Ovary (tissue), 9 donors: ENCODE measurements around the gene DST. TPM values are rescaled to one million over a fixed set of nuclear protein-coding genes. Genes with fewer than 3 reads are reported as not detected.

Source experiments
- DNase-seq, 5 donors: peaks; one replicate each; pipeline ENCODE4 v3.0.0-alpha.2; 2019 to 2020
- H3K27ac ChIP-seq, 2 donors: fragments of 200-600 bp; one replicate each; pipeline versions ENCODE4 v1.5.1 to v1.8.0; 2019 to 2022
- H3K27me3 ChIP-seq: fragments of 200-600 bp; one replicate; pipeline ENCODE4 v1.8.0; 2022
- H3K36me3 ChIP-seq: fragments of 200-600 bp; sonication (generic); one replicate; pipeline ENCODE4 v1.5.1; 2019
- H3K4me1 ChIP-seq: one replicate; pipeline ENCODE4 v1.8.1; 2013; ENCODE audit warnings: mild to moderate bottlenecking, moderate library complexity; ENCODE audit not compliant: insufficient read depth
- H3K4me3 ChIP-seq: fragments of 200-600 bp; sonication (generic); one replicate; pipeline ENCODE4 v1.5.1; 2017
- H3K9me3 ChIP-seq, 2 donors: fragments of 200-600 bp in 1 of 2; sonication (generic) in 1 of 2; one replicate each; pipeline versions ENCODE4 v1.5.1 to v1.8.1; 2013 to 2019; ENCODE audit warnings: mild to moderate bottlenecking in 1 of 2, moderate library complexity in 1 of 2
- EP300 ChIP-seq: sonication (generic); formaldehyde crosslinking; IDR thresholded peaks from one replicate; pipeline ENCODE4 v1.6.1; 2017; ENCODE audit warnings: antibody characterized with exemption
- POLR2A ChIP-seq: fragments of 450-650 bp; IDR thresholded peaks from one replicate; pipeline ENCODE4 v1.6.1; 2017; ENCODE audit warnings: antibody characterized with exemption, mild to moderate bottlenecking, moderate library complexity
- WGBS, 3 donors: extraction: QIAGEN DNeasy Blood & Tissue Kit in 1 of 3; methylation state at CpG; one replicate each; pipeline versions ENCODE4 v1.1.5 to v1.1.7; 2013 to 2017; 5-methylcytosine and 5-hydroxymethylcytosine counted together
- intact Hi-C, 4 donors: fragments of 100-400 bp; cut with DNase I; formaldehyde crosslinking; loops; one replicate each; pipeline versions ENCODE4 v1.11.0 to v1.15.1; 2022 to 2023
- polyA plus RNA-seq, 2 donors: library from polyadenylated mRNA; stranded (reverse); fragments of 200-250 nt in 1 of 2; fragments of 350-450 nt in 1 of 2; fragmentation: Illumina TruSeq in 1 of 2; extraction: RNeasy Lipid Tissue Mini Kit (QIAGEN cat#74804) in 1 of 2; gene quantifications; one replicate each; pipeline ENCODE4 v1.2.3, GENCODE V29; 2013 to 2014
- total RNA-seq, 7 donors: library from RNA; depleted of rRNA in 2 of 7; stranded (reverse); fragments of >200 nt in 2 of 7; fragmentation: NEBNext Ultra II Directional in 3 of 7; extraction: Animal tissue kit (Norgen Biotek cat#: 25700) in 3 of 7; gene quantifications; one replicate each; pipeline versions ENCODE4 v1.1.0 to v1.2.4, GENCODE V29; 2016 to 2023
- TF ChIP-seq, protein P1 (sequence below), 3 donors: fragments of 450-650 bp in 2 of 3; fragments of 200-600 bp in 1 of 3; IDR thresholded peaks; one replicate each; pipeline versions ENCODE4 v1.5.1 to v1.8.0; 2016 to 2022; ENCODE audit warnings: antibody characterized with exemption in 3 of 3, mild to moderate bottlenecking in 1 of 3
- donor health status: DM: no; HTN: no; CAD: no; lungs with moderate emphysema.
- donor health status: DM: no; HTN: no; CAD: no.
- donor health status: Bipolar disorder and iron deficiency.
- donor health status: DM: yes; HTN: yes; CAD: no.
- donor health status: DM: no; HTN: no; CAD: no.
- donor health status: DM: yes; HTN: yes; CAD: no.

Gene DST
- total and polyA plus RNA-seq, 9 donors: 124 to 290 (median 174) TPM

GRCh38 chr6:56477241-56477640 is 165.4 kb downstream of the DST start:
- Histone ChIP-seq H3K9me3 (no peaks in the 10 kb centered on the region), H3K27me3 (no peaks in the 10 kb centered on the region), H3K4me3 (no peak overlapping the region), H3K36me3 (no peaks in the 10 kb centered on the region), H3K27ac (no peak overlapping the region), H3K4me1 (peaks cover 3% of the 10 kb centered on the region)
- no peak for DNase-seq
- intact Hi-C loops: no loop called here
- WGBS, 3 donors: 93 to 96% (median 94%) methylated on average over 5 of the region's 5 CpGs
- TF ChIP-seq POLR2A (no peak), EP300 (no peak)
- TF ChIP-seq, protein P1, sequence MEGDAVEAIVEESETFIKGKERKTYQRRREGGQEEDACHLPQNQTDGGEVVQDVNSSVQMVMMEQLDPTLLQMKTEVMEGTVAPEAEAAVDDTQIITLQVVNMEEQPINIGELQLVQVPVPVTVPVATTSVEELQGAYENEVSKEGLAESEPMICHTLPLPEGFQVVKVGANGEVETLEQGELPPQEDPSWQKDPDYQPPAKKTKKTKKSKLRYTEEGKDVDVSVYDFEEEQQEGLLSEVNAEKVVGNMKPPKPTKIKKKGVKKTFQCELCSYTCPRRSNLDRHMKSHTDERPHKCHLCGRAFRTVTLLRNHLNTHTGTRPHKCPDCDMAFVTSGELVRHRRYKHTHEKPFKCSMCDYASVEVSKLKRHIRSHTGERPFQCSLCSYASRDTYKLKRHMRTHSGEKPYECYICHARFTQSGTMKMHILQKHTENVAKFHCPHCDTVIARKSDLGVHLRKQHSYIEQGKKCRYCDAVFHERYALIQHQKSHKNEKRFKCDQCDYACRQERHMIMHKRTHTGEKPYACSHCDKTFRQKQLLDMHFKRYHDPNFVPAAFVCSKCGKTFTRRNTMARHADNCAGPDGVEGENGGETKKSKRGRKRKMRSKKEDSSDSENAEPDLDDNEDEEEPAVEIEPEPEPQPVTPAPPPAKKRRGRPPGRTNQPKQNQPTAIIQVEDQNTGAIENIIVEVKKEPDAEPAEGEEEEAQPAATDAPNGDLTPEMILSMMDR (IDR thresholded peaks at IDR 0.05): no peak

GRCh38 chr6:56475736-56476457 is 166.8 kb downstream of the DST start:
- H3K36me3 ChIP-seq: no peaks in the 10 kb centered on the region
- 9 to 21% (median 17%) methylated on average over 4 of the region's 4 CpGs for WGBS, 3 donors
- TF ChIP-seq POLR2A: no peak
- TF ChIP-seq, protein P1 (IDR thresholded peaks at IDR 0.05): no peak
- TF ChIP-seq EP300: no peak
- H3K9me3 ChIP-seq: no peaks in the 10 kb centered on the region
- H3K27me3 ChIP-seq: no peaks in the 10 kb centered on the region
- no peak overlapping the region for H3K4me3 ChIP-seq
- peak overlapping the region in 1 of 2 donors; percentile 8 for H3K27ac ChIP-seq
- DNase-seq: peak in 2 of 5 donors; percentile 29 to 52
- peaks cover 3% of the 10 kb centered on the region for H3K4me1 ChIP-seq
- intact Hi-C loops: no loop called here

GRCh38 chr6:56474532-56474931 is 168.2 kb downstream of the DST start:
- 38 to 56% (median 41%) methylated on average over 1 of the region's 1 CpG for WGBS, 3 donors
- TF ChIP-seq, protein P1 (IDR thresholded peaks at IDR 0.05): no peak
- TF ChIP-seq EP300 (no peak), POLR2A (no peak)
- Histone ChIP-seq H3K36me3 (no peaks in the 10 kb centered on the region), H3K27me3 (no peaks in the 10 kb centered on the region), H3K4me1 (peaks cover 3% of the 10 kb centered on the region), H3K27ac (no peak overlapping the region), H3K9me3 (no peaks in the 10 kb centered on the region), H3K4me3 (no peak overlapping the region)
- intact Hi-C loops: no loop called here
- no peak for DNase-seq

GRCh38 chr6:56463443-56463842 is 179.2 kb downstream of the DST start:
- TF ChIP-seq, protein P1 (IDR thresholded peaks at IDR 0.05): no peak
- no peak for TF ChIP-seq POLR2A
- no peak for TF ChIP-seq EP300
- no peaks in the 10 kb centered on the region for H3K4me1 ChIP-seq
- no peak overlapping the region for H3K27ac ChIP-seq
- WGBS, 3 donors: 96 to 99% (median 98%) methylated on average over 13 of the region's 13 CpGs
- intact Hi-C loops: no loop called here
- no peaks in the 10 kb centered on the region for H3K9me3 ChIP-seq
- no peaks in the 10 kb centered on the region for H3K27me3 ChIP-seq
- H3K4me3 ChIP-seq: no peak overlapping the region
- no peaks in the 10 kb centered on the region for H3K36me3 ChIP-seq
- DNase-seq: peak in 1 of 5 donors; percentile 21
